Measurements from ENCODE around the gene NFIB. TPM values are rescaled to one million over a fixed set of nuclear protein-coding genes. Genes with fewer than 3 reads are reported as not detected.

Gene NFIB
- total and polyA plus RNA-seq, 10 of the 15 experiments (the other 5 are each of a cell fraction or from before 2014, with no cell fraction given), result under 0.01 to 0.19 (median 0.05) TPM; not detected in 3

DNA sequence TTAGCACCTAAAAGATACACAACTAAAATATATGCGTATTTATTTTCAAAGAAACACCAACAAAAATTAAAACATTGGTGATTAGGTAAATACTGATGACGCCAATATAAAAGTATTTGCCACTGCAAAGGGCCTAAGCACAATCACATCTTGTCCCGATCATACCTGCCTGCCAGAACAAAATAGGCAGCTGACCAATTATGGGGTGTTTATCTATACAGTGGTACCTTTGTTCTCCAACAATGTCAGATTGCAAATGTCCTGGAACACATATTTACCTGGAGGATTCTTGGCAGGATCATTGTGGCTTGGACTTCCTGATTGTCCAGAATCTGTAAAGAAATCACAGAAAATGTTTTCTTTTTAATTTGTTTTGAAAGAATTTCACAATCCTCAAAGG lies 134.5 kb downstream of the NFIB start:
- Histone ChIP-seq H3K4me2 (ENCODE audit: control insufficient read depth, insufficient read depth) (no peak overlapping the region), H4K20me1 (ENCODE audit: control insufficient read depth, insufficient read depth) (no peaks in the 10 kb centered on the region), H3K9me3 (replicated peaks; ENCODE audit: control insufficient read depth, insufficient read depth, low read length) (no peaks in the 10 kb centered on the region), H2AFZ (ENCODE audit: control insufficient read depth, low read depth, low read length) (no peak overlapping the region), H3K4me1 (ENCODE audit: control insufficient read depth, insufficient read depth, low read length) (no peaks in the 10 kb centered on the region), H3K9ac (ENCODE audit: control insufficient read depth, insufficient read depth, low read length) (no peak overlapping the region), H3K79me2 (ENCODE audit: control insufficient read depth, insufficient read depth, low read length) (no peaks in the 10 kb centered on the region), H3K27ac (ENCODE audit: control insufficient read depth, insufficient read depth) (no peak overlapping the region), H3K4me3 (no peak overlapping the region), H3K27me3 (replicated peaks in 1 of 2; ENCODE audit: control insufficient read depth in 2 of 2, insufficient read depth in 2 of 2, low read length in 1 of 2) (no peaks in the 10 kb centered on the region; a peak in 2 of 4 replicates), H3K36me3 (ENCODE audit: control insufficient read depth in 2 of 2, insufficient read depth in 2 of 2, low read length in 1 of 2) (no peaks in the 10 kb centered on the region)
- no peak for TF ChIP-seq HDAC2 (IDR thresholded peaks at IDR 0.05)
- TF ChIP-seq KDM1A (IDR thresholded peaks at IDR 0.05; ENCODE audit: borderline replicate concordance), result no peak
- no peak for TF ChIP-seq SREBF1 (IDR thresholded peaks at IDR 0.05; ENCODE audit: low read length)
- no peak for TF ChIP-seq CREM (IDR thresholded peaks at IDR 0.05; ENCODE audit: low read depth)
- TF ChIP-seq, protein P1, sequence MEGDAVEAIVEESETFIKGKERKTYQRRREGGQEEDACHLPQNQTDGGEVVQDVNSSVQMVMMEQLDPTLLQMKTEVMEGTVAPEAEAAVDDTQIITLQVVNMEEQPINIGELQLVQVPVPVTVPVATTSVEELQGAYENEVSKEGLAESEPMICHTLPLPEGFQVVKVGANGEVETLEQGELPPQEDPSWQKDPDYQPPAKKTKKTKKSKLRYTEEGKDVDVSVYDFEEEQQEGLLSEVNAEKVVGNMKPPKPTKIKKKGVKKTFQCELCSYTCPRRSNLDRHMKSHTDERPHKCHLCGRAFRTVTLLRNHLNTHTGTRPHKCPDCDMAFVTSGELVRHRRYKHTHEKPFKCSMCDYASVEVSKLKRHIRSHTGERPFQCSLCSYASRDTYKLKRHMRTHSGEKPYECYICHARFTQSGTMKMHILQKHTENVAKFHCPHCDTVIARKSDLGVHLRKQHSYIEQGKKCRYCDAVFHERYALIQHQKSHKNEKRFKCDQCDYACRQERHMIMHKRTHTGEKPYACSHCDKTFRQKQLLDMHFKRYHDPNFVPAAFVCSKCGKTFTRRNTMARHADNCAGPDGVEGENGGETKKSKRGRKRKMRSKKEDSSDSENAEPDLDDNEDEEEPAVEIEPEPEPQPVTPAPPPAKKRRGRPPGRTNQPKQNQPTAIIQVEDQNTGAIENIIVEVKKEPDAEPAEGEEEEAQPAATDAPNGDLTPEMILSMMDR (IDR thresholded peaks at IDR 0.05 in 2 of 3, conservative IDR thresholded peaks at IDR 0.05 in 1 of 3; ENCODE audit: control insufficient read depth in 2 of 3, extremely low read depth in 1 of 3, insufficient read depth in 1 of 3, low read depth in 3 of 3, low read length in 3 of 3), result no peak
- TF ChIP-seq SMAD1 (IDR thresholded peaks at IDR 0.05; ENCODE audit: low read depth, partially characterized antibody), result no peak
- no peak for TF ChIP-seq HCFC1 (IDR thresholded peaks at IDR 0.05; ENCODE audit: low read length)
- TF ChIP-seq SREBF2 (IDR thresholded peaks at IDR 0.05; ENCODE audit: low read length), result no peak
- TF ChIP-seq RAD51 (IDR thresholded peaks at IDR 0.05), result no peak
- TF ChIP-seq, protein P2, sequence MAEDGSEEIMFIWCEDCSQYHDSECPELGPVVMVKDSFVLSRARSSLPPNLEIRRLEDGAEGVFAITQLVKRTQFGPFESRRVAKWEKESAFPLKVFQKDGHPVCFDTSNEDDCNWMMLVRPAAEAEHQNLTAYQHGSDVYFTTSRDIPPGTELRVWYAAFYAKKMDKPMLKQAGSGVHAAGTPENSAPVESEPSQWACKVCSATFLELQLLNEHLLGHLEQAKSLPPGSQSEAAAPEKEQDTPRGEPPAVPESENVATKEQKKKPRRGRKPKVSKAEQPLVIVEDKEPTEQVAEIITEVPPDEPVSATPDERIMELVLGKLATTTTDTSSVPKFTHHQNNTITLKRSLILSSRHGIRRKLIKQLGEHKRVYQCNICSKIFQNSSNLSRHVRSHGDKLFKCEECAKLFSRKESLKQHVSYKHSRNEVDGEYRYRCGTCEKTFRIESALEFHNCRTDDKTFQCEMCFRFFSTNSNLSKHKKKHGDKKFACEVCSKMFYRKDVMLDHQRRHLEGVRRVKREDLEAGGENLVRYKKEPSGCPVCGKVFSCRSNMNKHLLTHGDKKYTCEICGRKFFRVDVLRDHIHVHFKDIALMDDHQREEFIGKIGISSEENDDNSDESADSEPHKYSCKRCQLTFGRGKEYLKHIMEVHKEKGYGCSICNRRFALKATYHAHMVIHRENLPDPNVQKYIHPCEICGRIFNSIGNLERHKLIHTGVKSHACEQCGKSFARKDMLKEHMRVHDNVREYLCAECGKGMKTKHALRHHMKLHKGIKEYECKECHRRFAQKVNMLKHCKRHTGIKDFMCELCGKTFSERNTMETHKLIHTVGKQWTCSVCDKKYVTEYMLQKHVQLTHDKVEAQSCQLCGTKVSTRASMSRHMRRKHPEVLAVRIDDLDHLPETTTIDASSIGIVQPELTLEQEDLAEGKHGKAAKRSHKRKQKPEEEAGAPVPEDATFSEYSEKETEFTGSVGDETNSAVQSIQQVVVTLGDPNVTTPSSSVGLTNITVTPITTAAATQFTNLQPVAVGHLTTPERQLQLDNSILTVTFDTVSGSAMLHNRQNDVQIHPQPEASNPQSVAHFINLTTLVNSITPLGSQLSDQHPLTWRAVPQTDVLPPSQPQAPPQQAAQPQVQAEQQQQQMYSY (CRISPR knock-in tag; IDR thresholded peaks at IDR 0.05), result no peak
- TF ChIP-seq CHD4 (IDR thresholded peaks at IDR 0.05), result no peak
- TF ChIP-seq, protein P3, sequence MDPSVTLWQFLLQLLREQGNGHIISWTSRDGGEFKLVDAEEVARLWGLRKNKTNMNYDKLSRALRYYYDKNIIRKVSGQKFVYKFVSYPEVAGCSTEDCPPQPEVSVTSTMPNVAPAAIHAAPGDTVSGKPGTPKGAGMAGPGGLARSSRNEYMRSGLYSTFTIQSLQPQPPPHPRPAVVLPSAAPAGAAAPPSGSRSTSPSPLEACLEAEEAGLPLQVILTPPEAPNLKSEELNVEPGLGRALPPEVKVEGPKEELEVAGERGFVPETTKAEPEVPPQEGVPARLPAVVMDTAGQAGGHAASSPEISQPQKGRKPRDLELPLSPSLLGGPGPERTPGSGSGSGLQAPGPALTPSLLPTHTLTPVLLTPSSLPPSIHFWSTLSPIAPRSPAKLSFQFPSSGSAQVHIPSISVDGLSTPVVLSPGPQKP (IDR thresholded peaks at IDR 0.05; ENCODE audit: low read depth, low read length), result no peak
- TF ChIP-seq, protein P4, sequence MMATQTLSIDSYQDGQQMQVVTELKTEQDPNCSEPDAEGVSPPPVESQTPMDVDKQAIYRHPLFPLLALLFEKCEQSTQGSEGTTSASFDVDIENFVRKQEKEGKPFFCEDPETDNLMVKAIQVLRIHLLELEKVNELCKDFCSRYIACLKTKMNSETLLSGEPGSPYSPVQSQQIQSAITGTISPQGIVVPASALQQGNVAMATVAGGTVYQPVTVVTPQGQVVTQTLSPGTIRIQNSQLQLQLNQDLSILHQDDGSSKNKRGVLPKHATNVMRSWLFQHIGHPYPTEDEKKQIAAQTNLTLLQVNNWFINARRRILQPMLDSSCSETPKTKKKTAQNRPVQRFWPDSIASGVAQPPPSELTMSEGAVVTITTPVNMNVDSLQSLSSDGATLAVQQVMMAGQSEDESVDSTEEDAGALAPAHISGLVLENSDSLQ (IDR thresholded peaks at IDR 0.05), result no peak
- WGBS (ENCODE audit: insufficient coverage, insufficient replicate concordance, low lambda C conversion rate, missing lambda C conversion rate), result 22% methylated on average over 3 of the region's 3 CpGs
- CTCF ChIA-PET, result no interaction called here
- BruUV-seq (replicated peaks), result no TSS peak
- POLR2A ChIA-PET, result no interaction called here
- in situ Hi-C loops (cut with MboI) (no loop called here), intact Hi-C loops (cut with micrococcal nuclease; ENCODE audit: unreplicated experiment) (no loop called here)
- ATAC-seq (no peak), FAIRE-seq (no peak), DNase-seq (ENCODE audit: low read depth, low spot score) (no peak)
- RAD21 ChIA-PET (ENCODE audit: unreplicated experiment), result no interaction called here
- SMC1A ChIA-PET (ENCODE audit: uncharacterized antibody, unreplicated experiment), result no interaction called here

Data from GM12878 (cell line).